Measurements from ENCODE around the gene MREG.
"Not testable (repeated sequence)": the region's sequence is repeated elsewhere in the genome, so short reads cannot be mapped to it uniquely, and the experiment has no call there.

MREG gene

GRCh38 chr2:215988556-215989207 lies 24.7 kb downstream of the MREG start:
- not testable (repeated sequence) for DNase-seq (ENCODE audit: low read depth, low spot score)

- no peak for DNase-seq (ENCODE audit: low read depth, low spot score)
Measured at GRCh38 chr2:215985257-215985656, 28.1 kb downstream of the MREG start.

- DNase-seq (ENCODE audit: low read depth, low spot score): no peak
Measured at GRCh38 chr2:215984661-215985060, 28.7 kb downstream of the MREG start.

- no peak for DNase-seq (ENCODE audit: low read depth, low spot score)
Measured at GRCh38 chr2:215983581-215984351, 29.6 kb downstream of the MREG start.

GRCh38 chr2:215982465-215982875 lies 30.9 kb downstream of the MREG start:
- DNase-seq (ENCODE audit: low read depth, low spot score): no peak

- DNase-seq (ENCODE audit: low read depth, low spot score): no peak
Measured at GRCh38 chr2:215981115-215981514, 32.2 kb downstream of the MREG start.

GRCh38 chr2:215979620-215980019 lies 33.7 kb downstream of the MREG start:
- DNase-seq (ENCODE audit: low read depth, low spot score): no peak

GRCh38 chr2:215974700-215975429 lies 38.5 kb downstream of the MREG start:
- DNase-seq (ENCODE audit: low read depth, low spot score): no peak

GRCh38 chr2:215973954-215974699 lies 39.2 kb downstream of the MREG start:
- DNase-seq (ENCODE audit: low read depth, low spot score): no peak

- no peak for DNase-seq (ENCODE audit: low read depth, low spot score)
Measured at GRCh38 chr2:215973145-215973792, 40.1 kb downstream of the MREG start.

- DNase-seq (ENCODE audit: low read depth, low spot score): no peak
Measured at GRCh38 chr2:215971671-215972070, 41.7 kb downstream of the MREG start.

GRCh38 chr2:215970894-215971293 lies 42.5 kb downstream of the MREG start:
- not testable (repeated sequence) for DNase-seq (ENCODE audit: low read depth, low spot score)

GRCh38 chr2:215970425-215970824 lies 42.9 kb downstream of the MREG start:
- no peak for DNase-seq (ENCODE audit: low read depth, low spot score)

- no peak for DNase-seq (ENCODE audit: low read depth, low spot score)
Measured at GRCh38 chr2:215969131-215969841, 44.1 kb downstream of the MREG start.

- DNase-seq (ENCODE audit: low read depth, low spot score): no peak
Measured at GRCh38 chr2:215968499-215968898, 44.9 kb downstream of the MREG start.

- no peak for DNase-seq (ENCODE audit: low read depth, low spot score)
Measured at GRCh38 chr2:215967590-215968378, 45.6 kb downstream of the MREG start.

- no peak for DNase-seq (ENCODE audit: low read depth, low spot score)
Measured at GRCh38 chr2:215966951-215967350, 46.4 kb downstream of the MREG start.

- DNase-seq (ENCODE audit: low read depth, low spot score): no peak
Measured at GRCh38 chr2:215966274-215966673, 47.1 kb downstream of the MREG start.

GRCh38 chr2:215965532-215966165 lies 47.7 kb downstream of the MREG start:
- no peak for DNase-seq (ENCODE audit: low read depth, low spot score)

Data from iPS DF 19.7 (cell line).